ENCODE results near the gene PTAFR.

PTAFR gene

GRCh38 chr1:28114844-28115243 is 61.6 kb downstream of the PTAFR start:
- no peak for DNase-seq

- DNase-seq, result no peak
Observed at GRCh38 chr1:28113242-28113572, 63.3 kb downstream of the PTAFR start.

GRCh38 chr1:28112388-28113241 is 63.9 kb downstream of the PTAFR start:
- peak; percentile 68 for DNase-seq

GRCh38 chr1:28111157-28111556 is 65.3 kb downstream of the PTAFR start:
- no peak for DNase-seq

DNA sequence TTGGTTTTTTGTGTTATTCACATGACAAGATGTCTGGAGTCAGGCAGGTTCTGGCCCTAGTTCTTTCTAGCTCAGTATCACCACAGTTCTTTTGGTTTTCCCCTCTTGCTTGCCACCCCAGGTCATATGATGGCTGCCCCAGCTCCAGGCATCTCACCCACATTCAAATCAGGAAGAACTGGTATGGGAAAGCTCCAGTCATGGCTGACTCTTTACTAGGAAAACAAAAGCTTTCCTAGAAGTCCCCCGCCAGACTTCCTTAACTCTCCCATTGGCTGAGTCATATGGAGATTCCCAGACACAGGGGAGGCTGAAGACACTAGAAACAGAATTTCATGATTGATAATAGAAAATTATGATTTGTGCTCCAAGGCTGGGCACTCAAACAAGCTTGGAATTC is 65.9 kb downstream of the PTAFR start:
- DNase-seq, result no peak

DNA sequence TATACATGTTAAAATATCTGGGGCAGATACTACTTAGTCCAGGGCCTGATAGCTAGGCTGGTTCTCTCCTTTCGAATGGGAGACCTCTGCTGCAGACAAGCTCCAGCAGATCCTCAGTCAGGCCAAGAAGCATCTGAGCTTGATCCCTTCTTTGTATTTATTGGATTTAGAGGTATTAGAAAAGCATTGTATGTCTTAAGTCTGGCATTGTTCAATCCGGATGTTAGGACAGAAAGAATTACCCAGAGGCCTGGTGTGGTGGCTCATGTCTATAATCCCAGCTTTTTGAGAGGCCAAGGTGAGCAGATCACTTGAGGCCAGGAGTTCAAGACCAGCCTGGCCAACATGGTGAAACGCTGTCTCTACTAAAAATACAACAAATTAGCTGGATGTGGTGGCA is 66.9 kb downstream of the PTAFR start:
- no peak for DNase-seq

GRCh38 chr1:28108001-28108400 is 68.5 kb downstream of the PTAFR start:
- no peak for DNase-seq

DNA sequence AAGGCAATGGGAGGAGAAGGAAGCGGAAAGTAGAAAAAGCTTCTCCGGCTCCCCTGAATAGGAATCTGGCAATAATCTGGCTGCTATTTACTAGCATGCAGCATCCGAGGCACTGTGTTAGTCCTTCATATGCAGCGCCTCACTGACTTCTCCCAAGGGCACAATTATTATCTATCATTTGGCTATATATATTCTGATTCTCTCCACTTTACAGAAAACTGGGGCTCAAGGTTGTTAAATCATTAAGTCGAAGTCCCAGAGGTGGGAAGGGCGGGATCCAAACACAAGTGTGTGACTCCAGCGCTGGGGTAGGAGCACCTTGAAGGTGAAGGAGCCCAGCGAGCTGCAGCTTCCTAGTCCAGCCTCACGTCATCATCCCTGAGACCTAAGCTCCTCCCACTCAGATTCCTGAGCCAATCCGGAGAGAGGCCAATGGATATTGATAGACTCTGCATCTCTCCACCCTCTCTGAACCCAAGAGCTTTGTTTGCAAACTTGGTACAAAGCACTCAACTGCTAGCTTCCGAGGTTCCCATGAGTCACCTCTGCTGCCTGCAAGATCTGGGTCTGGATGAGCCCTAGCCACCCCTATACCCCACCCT is 71.5 kb downstream of the PTAFR start:
- no peak for DNase-seq

DNA sequence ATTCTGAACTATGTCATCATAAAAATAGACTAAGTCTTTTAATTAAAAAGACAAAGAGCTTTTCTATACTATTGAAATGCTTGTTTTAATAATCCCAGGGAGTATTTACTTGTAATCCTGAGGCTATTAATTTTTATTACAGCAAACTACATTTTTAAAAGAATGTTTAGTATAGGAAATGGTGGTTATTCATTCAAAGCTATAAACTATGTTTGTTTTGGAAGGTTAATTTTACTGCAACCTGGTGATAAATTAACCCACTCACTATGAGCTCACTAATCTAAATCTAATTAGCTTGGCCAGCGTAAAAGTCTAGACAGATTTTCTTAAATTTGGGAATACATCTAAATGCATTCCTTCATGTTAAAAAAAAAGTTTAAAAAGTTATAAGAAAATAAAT is 74.3 kb downstream of the PTAFR start:
- DNase-seq, result no peak

GRCh38 chr1:28099050-28099769 is 77.3 kb downstream of the PTAFR start:
- DNase-seq, result no peak
